Keratinocyte (primary cell): ENCODE results near the gene RNF123. TPM values are rescaled to one million over a fixed set of nuclear protein-coding genes. Genes with fewer than 3 reads are reported as not detected.

Source experiments
- DNase-seq: peaks from one replicate; pipeline ENCODE4 v3.0.0-alpha.2; 2011; ENCODE audit warnings: low read depth, missing footprints, low spot score
- FAIRE-seq: peaks from 2 replicates; lab custom pipeline; 2011; peaks lifted over from hg19 to GRCh38; lab: Jason Lieb, UNC
- H2AFZ ChIP-seq: 2 replicates; pipeline ENCODE4 v1.6.0; 2012; ENCODE audit warnings: low read length, control low read depth, inconsistent platforms; ENCODE audit not compliant: control insufficient read depth
- H3K27ac ChIP-seq: 2 replicates; pipeline ENCODE4 v1.5.1; 2011; ENCODE audit warnings: low read length; ENCODE audit not compliant: control insufficient read depth, insufficient read depth
- H3K27me3 ChIP-seq: 3 replicates; pipeline ENCODE4 v1.6.0; 2011; ENCODE audit warnings: low read length; ENCODE audit not compliant: control insufficient read depth, insufficient read depth; ENCODE audit errors: extremely low read depth
- H3K36me3 ChIP-seq, 2 experiments: 2 replicates in 1 of 2; 3 replicates in 1 of 2; pipeline ENCODE4 v1.5.1; 2011; ENCODE audit warnings: low read length in 2 of 2, mild to moderate bottlenecking in 1 of 2; ENCODE audit not compliant: control insufficient read depth in 2 of 2, insufficient read depth in 2 of 2; ENCODE audit errors: extremely low read depth in 1 of 2
- H3K4me1 ChIP-seq: 3 replicates; pipeline ENCODE4 v1.5.1; 2011; ENCODE audit warnings: low read length; ENCODE audit not compliant: control insufficient read depth, insufficient read depth; ENCODE audit errors: extremely low read depth
- H3K4me2 ChIP-seq: 3 replicates; pipeline ENCODE4 v1.6.0; 2011; ENCODE audit warnings: low read depth, low read length; ENCODE audit not compliant: control insufficient read depth, insufficient read depth; ENCODE audit errors: extremely low read depth
- H3K4me3 ChIP-seq, 3 experiments: fragments of 200-600 bp in 1 of 3; sonication (generic) in 1 of 3; 2 replicates in 2 of 3; 3 replicates in 1 of 3; pipeline ENCODE4 v1.5.1; 2011 to 2016; ENCODE audit warnings: low read length in 3 of 3, mild to moderate bottlenecking in 3 of 3, control low read depth in 2 of 3, inconsistent platforms in 1 of 3, low read depth in 1 of 3, mixed read lengths in 1 of 3, mixed run types in 1 of 3, moderate library complexity in 1 of 3; ENCODE audit not compliant: control insufficient read depth in 2 of 3, insufficient read depth in 2 of 3; ENCODE audit errors: extremely low read depth in 1 of 3
- H3K79me2 ChIP-seq: 2 replicates; pipeline ENCODE4 v1.6.0; 2012; ENCODE audit warnings: low read length; ENCODE audit not compliant: control insufficient read depth, insufficient read depth
- H3K9ac ChIP-seq: 3 replicates; pipeline ENCODE4 v1.6.0; 2011; ENCODE audit warnings: low read length; ENCODE audit not compliant: control insufficient read depth, insufficient read depth; ENCODE audit errors: extremely low read depth
- H3K9me1 ChIP-seq: 3 replicates; pipeline ENCODE4 v1.6.0; 2011; ENCODE audit warnings: low read length; ENCODE audit not compliant: control insufficient read depth, insufficient read depth; ENCODE audit errors: extremely low read depth
- H3K9me3 ChIP-seq: 2 replicates; pipeline ENCODE4 v1.5.1; 2012; ENCODE audit warnings: low read depth, low read length; ENCODE audit not compliant: control insufficient read depth
- H4K20me1 ChIP-seq: 3 replicates; pipeline ENCODE4 v1.6.0; 2011; ENCODE audit warnings: low read length; ENCODE audit not compliant: control insufficient read depth, insufficient read depth; ENCODE audit errors: extremely low read depth
- CTCF ChIP-seq, 3 experiments: IDR thresholded peaks in 1 of 3; conservative IDR thresholded peaks in 1 of 3; optimal IDR thresholded peaks in 1 of 3; 2 replicates in 2 of 3; 3 replicates in 1 of 3; pipeline versions ENCODE3 to v1.5.1; 2011; ENCODE audit warnings: low read length in 3 of 3, mild to moderate bottlenecking in 3 of 3, moderate library complexity in 2 of 3, control low read depth in 1 of 3, inconsistent platforms in 1 of 3; ENCODE audit not compliant: insufficient read depth in 2 of 3; ENCODE audit errors: extremely low read depth in 1 of 3
- EZH2 ChIP-seq: IDR thresholded peaks from one replicate; pipeline ENCODE4 v1.6.1; 2012; ENCODE audit warnings: inconsistent platforms, mild to moderate bottlenecking, low read length, moderate library complexity
- dilution Hi-C: fragments of 300-500 bp; cut with MboI; formaldehyde crosslinking; loops from one replicate; pipeline ENCODE4 v1.7.0; 2020; ENCODE audit warnings: low sequenced_read_pairs; ENCODE audit not compliant: extremely low pct_ligation_motif_present
- polyA plus RNA-seq, 5 experiments: library from polyadenylated mRNA; depleted of rRNA in 3 of 5; stranded (reverse) in 3 of 5; stranded (forward) in 1 of 5; unstranded in 1 of 5; fragments of >200 nt; gene quantifications; 1 replicate in 1 of 5; 2 replicates in 3 of 5; 3 replicates in 1 of 5; pipeline versions ENCODE4 v1.2.1 to v1.2.3, GENCODE V29; 2011 to 2012; ENCODE audit warnings: missing spikeins in 2 of 5, low read depth in 1 of 5, low replicate concordance in 1 of 5

Gene RNF123
- polyA plus RNA-seq, 1 donor (not counting 4 experiments of a cell fraction or from before 2014, with no cell fraction given), result 18.1 TPM

- no peak for FAIRE-seq
- Histone ChIP-seq H3K9me1 (no peaks in the 10 kb centered on the region), H3K4me3 (no peak overlapping the region), H3K4me2 (no peak overlapping the region), H3K4me1 (peaks cover 19% of the 10 kb centered on the region), H3K27me3 (no peaks in the 10 kb centered on the region), H4K20me1 (peaks cover 11% of the 10 kb centered on the region), H3K9me3 (no peaks in the 10 kb centered on the region), H3K9ac (no peak overlapping the region), H3K27ac (no peak overlapping the region), H2AFZ (no peak overlapping the region), H3K36me3 (peaks cover 3 to 21% of the 10 kb centered on the region in 2 experiments), H3K79me2 (no peaks in the 10 kb centered on the region)
- TF ChIP-seq EZH2 (no peak), CTCF (optimal IDR thresholded peaks at IDR 0.05 in 1 of 3, IDR thresholded peaks at IDR 0.05 in 1 of 3, conservative IDR thresholded peaks at IDR 0.05 in 1 of 3; ENCODE audit: extremely low read depth in 1 of 3, insufficient read depth in 2 of 3, low read length in 3 of 3) (no peak)
- no peak for DNase-seq
- dilution Hi-C loops, result no loop called here
Observed at GRCh38 chr3:49715611-49716121, 26.3 kb downstream of the RNF123 start.

- Histone ChIP-seq H3K4me2 (no peak overlapping the region), H3K27me3 (no peaks in the 10 kb centered on the region), H3K9me3 (no peaks in the 10 kb centered on the region), H2AFZ (no peak overlapping the region), H3K4me3 (no peak overlapping the region), H3K27ac (no peak overlapping the region), H3K9ac (no peak overlapping the region), H3K4me1 (peaks cover 19% of the 10 kb centered on the region), H4K20me1 (peaks cover 14% of the 10 kb centered on the region), H3K9me1 (no peaks in the 10 kb centered on the region), H3K79me2 (no peaks in the 10 kb centered on the region), H3K36me3 (peaks cover 8 to 25% of the 10 kb centered on the region in 2 experiments)
- no peak for DNase-seq
- FAIRE-seq, result no peak
- dilution Hi-C loops, result no loop called here
- TF ChIP-seq CTCF (optimal IDR thresholded peaks at IDR 0.05 in 1 of 3, IDR thresholded peaks at IDR 0.05 in 1 of 3, conservative IDR thresholded peaks at IDR 0.05 in 1 of 3; ENCODE audit: extremely low read depth in 1 of 3, insufficient read depth in 2 of 3, low read length in 3 of 3) (no peak), EZH2 (no peak)
Observed at GRCh38 chr3:49716169-49716568, 26.8 kb downstream of the RNF123 start.
